Activated B cell treated with CpG ODN at 0.5 μM for 24 hours (primary cell): ENCODE data around the gene SERAC1. TPM values are rescaled to one million over a fixed set of nuclear protein-coding genes. Genes with fewer than 3 reads are reported as not detected.
"Not testable (repeated sequence)": the region's sequence is repeated elsewhere in the genome, so short reads cannot be mapped to it uniquely, and the experiment has no call there.

Source experiments
- ATAC-seq: fragments of 200-7000 bp; cut with Tn5 transposase; one replicate; pipeline ENCODE4 v1.10.0; 2021; ENCODE audit warnings: low read depth, mild to moderate bottlenecking, moderate library complexity
- CTCF ChIA-PET: fragments of 350-600 bp; sonication (Branson Sonifier 250); formaldehyde crosslinking; loops from one replicate; lab custom pipeline; 2021; ENCODE audit warnings: antibody characterized with exemption; lab: Charles Lee
- POLR2A ChIA-PET: fragments of 350-600 bp; sonication (Branson Sonifier 250); formaldehyde crosslinking; loops from one replicate; lab custom pipeline; 2021; ENCODE audit warnings: antibody characterized with exemption; lab: Charles Lee
- DNase-seq: peaks from one replicate; pipeline ENCODE4 v3.0.0; 2022
- H3K27ac Mint-ChIP-seq: one replicate; pipeline ENCODE4 v1.8.0; 2020; ENCODE audit warnings: mixed read lengths
- H3K27me3 Mint-ChIP-seq: one replicate; pipeline ENCODE4 v1.8.0; 2021; ENCODE audit warnings: mixed read lengths
- H3K36me3 Mint-ChIP-seq: one replicate; pipeline ENCODE4 v1.8.0; 2021; ENCODE audit warnings: low read depth, mixed read lengths
- H3K4me1 Mint-ChIP-seq: one replicate; pipeline ENCODE4 v1.8.0; 2021; ENCODE audit warnings: mixed read lengths
- H3K4me3 Mint-ChIP-seq: one replicate; pipeline ENCODE4 v1.8.0; 2020; ENCODE audit warnings: mild to moderate bottlenecking, mixed read lengths
- H3K9me3 Mint-ChIP-seq: one replicate; pipeline ENCODE4 v1.8.0; 2020; ENCODE audit warnings: mixed read lengths
- intact Hi-C: fragments of 100-400 bp; cut with micrococcal nuclease; formaldehyde crosslinking; loops from one replicate; pipeline ENCODE4 v1.15.1; 2024
- total RNA-seq: library from RNA; stranded (reverse); gene quantifications from 2 replicates; pipeline ENCODE4 v1.2.3, GENCODE V29; 2022
- TF ChIP-seq, protein P1 (sequence below): fragments of 200-600 bp; IDR thresholded peaks from one replicate; pipeline ENCODE4 v1.8.0; 2022; ENCODE audit warnings: antibody characterized with exemption, mild to moderate bottlenecking

Gene SERAC1
- total RNA-seq, 1 donor from 2014 or later, result 3.0 TPM

DNA sequence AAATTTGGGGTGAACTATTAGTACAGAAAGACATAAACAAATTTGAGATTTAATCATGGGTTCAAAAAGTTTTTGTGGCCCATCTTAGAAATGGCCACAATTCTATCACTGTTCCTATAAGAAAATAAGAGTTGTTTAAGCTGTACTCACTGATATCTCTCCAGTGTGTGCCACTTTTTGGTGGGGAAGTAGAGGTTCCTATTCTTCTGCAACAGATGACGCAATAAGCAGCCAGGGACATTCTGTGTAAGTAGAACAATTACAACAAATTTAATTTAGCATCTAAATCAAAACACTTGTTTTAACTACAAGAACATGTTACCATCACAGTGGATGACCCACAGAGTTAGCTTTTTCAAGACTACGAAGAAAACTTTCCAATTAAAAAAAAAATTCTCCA is 9.9 kb downstream of the SERAC1 start:
- intact Hi-C loops, result no loop called here
- no peak for DNase-seq
- no peak overlapping the region for H3K4me3 Mint-ChIP-seq
- no peaks in the 10 kb centered on the region for H3K27me3 Mint-ChIP-seq
- H3K4me1 Mint-ChIP-seq, result peaks cover 3% of the 10 kb centered on the region
- TF ChIP-seq, protein P1, sequence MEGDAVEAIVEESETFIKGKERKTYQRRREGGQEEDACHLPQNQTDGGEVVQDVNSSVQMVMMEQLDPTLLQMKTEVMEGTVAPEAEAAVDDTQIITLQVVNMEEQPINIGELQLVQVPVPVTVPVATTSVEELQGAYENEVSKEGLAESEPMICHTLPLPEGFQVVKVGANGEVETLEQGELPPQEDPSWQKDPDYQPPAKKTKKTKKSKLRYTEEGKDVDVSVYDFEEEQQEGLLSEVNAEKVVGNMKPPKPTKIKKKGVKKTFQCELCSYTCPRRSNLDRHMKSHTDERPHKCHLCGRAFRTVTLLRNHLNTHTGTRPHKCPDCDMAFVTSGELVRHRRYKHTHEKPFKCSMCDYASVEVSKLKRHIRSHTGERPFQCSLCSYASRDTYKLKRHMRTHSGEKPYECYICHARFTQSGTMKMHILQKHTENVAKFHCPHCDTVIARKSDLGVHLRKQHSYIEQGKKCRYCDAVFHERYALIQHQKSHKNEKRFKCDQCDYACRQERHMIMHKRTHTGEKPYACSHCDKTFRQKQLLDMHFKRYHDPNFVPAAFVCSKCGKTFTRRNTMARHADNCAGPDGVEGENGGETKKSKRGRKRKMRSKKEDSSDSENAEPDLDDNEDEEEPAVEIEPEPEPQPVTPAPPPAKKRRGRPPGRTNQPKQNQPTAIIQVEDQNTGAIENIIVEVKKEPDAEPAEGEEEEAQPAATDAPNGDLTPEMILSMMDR, result no peak
- CTCF ChIA-PET, result no interaction called here
- POLR2A ChIA-PET, result no interaction called here
- no peak overlapping the region for H3K27ac Mint-ChIP-seq
- H3K36me3 Mint-ChIP-seq, result peaks cover 13% of the 10 kb centered on the region
- H3K9me3 Mint-ChIP-seq, result no peaks in the 10 kb centered on the region
- ATAC-seq, result no peak

DNA sequence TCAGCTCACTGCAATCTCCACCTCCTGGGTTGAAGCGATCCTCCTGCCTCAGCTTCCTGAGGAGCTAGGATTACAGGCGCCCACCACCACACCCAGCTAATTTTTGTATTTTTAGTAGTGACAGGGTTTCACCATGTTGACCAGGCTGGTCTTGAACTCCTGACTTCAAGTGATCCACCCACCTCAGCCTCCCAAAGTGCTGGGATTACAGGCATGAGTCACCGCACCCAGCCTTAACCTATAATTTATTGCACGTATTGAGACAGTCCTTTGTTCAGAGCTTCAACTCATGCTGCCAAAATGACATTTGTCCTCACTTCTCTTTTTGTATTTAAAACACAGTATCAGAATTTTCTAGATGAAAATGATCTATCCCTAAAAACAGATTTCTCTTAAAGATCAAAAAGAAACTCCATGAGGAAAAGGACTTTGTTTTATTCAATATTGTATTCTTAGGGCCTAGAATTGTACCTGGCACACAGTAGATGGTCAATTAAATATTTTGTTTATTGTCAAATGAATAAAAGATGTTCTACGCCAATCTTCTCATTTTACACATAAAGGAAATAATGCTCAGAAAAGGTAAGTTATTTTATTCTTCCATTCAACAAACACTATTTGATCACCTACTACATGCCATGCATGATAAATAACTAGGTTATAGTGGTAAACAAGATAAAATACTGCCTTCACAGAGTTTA is 10.8 kb downstream of the SERAC1 start:
- no peak overlapping the region for H3K27ac Mint-ChIP-seq
- CTCF ChIA-PET, result no interaction called here
- DNase-seq, result no peak
- POLR2A ChIA-PET, result no interaction called here
- H3K36me3 Mint-ChIP-seq, result peaks cover 13% of the 10 kb centered on the region
- H3K9me3 Mint-ChIP-seq, result no peaks in the 10 kb centered on the region
- H3K4me1 Mint-ChIP-seq, result peaks cover 3% of the 10 kb centered on the region
- H3K27me3 Mint-ChIP-seq, result no peaks in the 10 kb centered on the region
- no peak for ATAC-seq
- intact Hi-C loops, result no loop called here
- TF ChIP-seq, protein P1, result no peak
- no peak overlapping the region for H3K4me3 Mint-ChIP-seq

GRCh38 chr6:158154816-158155215 is 13.2 kb downstream of the SERAC1 start:
- Mint-ChIP-seq H3K4me3 (no peak overlapping the region), H3K36me3 (peaks cover 15% of the 10 kb centered on the region), H3K27me3 (no peaks in the 10 kb centered on the region), H3K27ac (no peak overlapping the region), H3K4me1 (no peaks in the 10 kb centered on the region), H3K9me3 (no peaks in the 10 kb centered on the region)
- intact Hi-C loops, result no loop called here
- no peak for ATAC-seq
- TF ChIP-seq, protein P1, result no peak
- no peak for DNase-seq
- ChIA-PET POLR2A (no interaction called here), CTCF (no interaction called here)

GRCh38 chr6:158153576-158153975 is 14.5 kb downstream of the SERAC1 start:
- Mint-ChIP-seq H3K4me1 (no peaks in the 10 kb centered on the region), H3K4me3 (no peak overlapping the region), H3K36me3 (peaks cover 18% of the 10 kb centered on the region), H3K27me3 (no peaks in the 10 kb centered on the region), H3K27ac (no peak overlapping the region), H3K9me3 (no peaks in the 10 kb centered on the region)
- TF ChIP-seq, protein P1, result no peak
- intact Hi-C loops, result no loop called here
- ChIA-PET CTCF (no interaction called here), POLR2A (no interaction called here)
- DNase-seq (no peak), ATAC-seq (no peak)

DNA sequence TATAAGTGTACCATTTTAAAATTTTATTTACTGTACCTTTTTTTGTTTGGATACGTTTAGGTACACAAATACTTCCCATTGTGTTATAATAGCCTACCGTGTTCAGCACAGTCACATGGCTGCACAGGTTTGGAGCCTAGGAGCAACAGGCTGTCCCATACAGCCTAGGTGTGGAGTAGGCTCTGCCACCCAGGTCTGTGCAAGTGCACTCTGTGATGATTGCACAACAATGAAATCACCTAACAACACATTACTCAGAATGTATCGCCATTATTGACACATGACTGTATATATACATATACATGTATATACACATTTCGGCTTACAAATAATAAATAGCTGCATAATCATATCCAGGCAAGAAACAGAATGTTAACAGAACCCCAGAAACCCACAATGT is 15.4 kb downstream of the SERAC1 start:
- ATAC-seq, result no peak
- TF ChIP-seq, protein P1, result no peak
- no peak for DNase-seq
- POLR2A ChIA-PET, result no interaction called here
- no peaks in the 10 kb centered on the region for H3K27me3 Mint-ChIP-seq
- intact Hi-C loops, result no loop called here
- H3K27ac Mint-ChIP-seq, result no peak overlapping the region
- CTCF ChIA-PET, result no interaction called here
- H3K36me3 Mint-ChIP-seq, result peaks cover 15% of the 10 kb centered on the region
- no peak overlapping the region for H3K4me3 Mint-ChIP-seq
- H3K4me1 Mint-ChIP-seq, result no peaks in the 10 kb centered on the region
- no peaks in the 10 kb centered on the region for H3K9me3 Mint-ChIP-seq

DNA sequence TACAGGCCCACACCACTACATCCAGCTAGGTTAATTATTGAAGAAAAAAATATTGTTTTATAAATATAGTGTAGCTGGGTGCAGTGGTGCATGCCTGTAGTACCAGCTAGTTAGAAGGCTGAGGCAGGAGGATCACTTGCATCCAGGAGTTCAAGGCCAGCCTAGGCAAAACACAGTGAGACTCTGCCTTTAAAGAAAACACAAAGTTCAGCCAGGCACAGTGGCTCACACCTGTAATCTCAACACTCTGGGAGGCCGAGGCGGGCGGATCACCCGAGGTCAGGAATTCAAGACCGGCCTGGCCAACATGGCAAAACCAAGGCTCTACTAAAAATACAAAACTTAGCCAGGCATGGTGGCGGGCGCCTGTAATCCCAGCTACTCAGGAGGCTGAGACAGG is 16.0 kb downstream of the SERAC1 start:
- H3K27me3 Mint-ChIP-seq, CTCF ChIA-PET, ATAC-seq, POLR2A ChIA-PET, H3K9me3 Mint-ChIP-seq, intact Hi-C loops, H3K4me1 Mint-ChIP-seq, H3K4me3 Mint-ChIP-seq, DNase-seq, H3K27ac Mint-ChIP-seq: not testable (repeated sequence)
- H3K36me3 Mint-ChIP-seq, result peaks cover 15% of the 10 kb centered on the region
